Retina (tissue), 1 donor: ENCODE measurements around the gene CSNK2A2.

Experiments used
- DNase-seq: peaks from one replicate; pipeline ENCODE4 v3.0.0-alpha.2; 2016

Gene CSNK2A2

GRCh38 chr16:58198022-58198683 is at the start of gene CSNK2A2:
Gene CSNK2A2 (minus strand): TSS chr16:58198106. CDS start chr16:58197736, 370 bp downstream.
- peak; percentile 55 for DNase-seq

GRCh38 chr16:58243528-58244004 is 45.7 kb upstream of the CSNK2A2 start:
- no peak for DNase-seq

- DNase-seq, result no peak
These were observed 38.9 kb upstream of the CSNK2A2 start for GRCh38 chr16:58236831-58237230.

GRCh38 chr16:58236231-58236690 is 38.4 kb upstream of the CSNK2A2 start:
- DNase-seq, result peak; percentile 79

GRCh38 chr16:58235663-58236062 is 37.8 kb upstream of the CSNK2A2 start:
- DNase-seq, result no peak

GRCh38 chr16:58234831-58235595 is 37.1 kb upstream of the CSNK2A2 start:
- no peak for DNase-seq

- no peak for DNase-seq
These were observed 32.4 kb upstream of the CSNK2A2 start for GRCh38 chr16:58230259-58230658.

- DNase-seq, result no peak
These were observed 28.9 kb upstream of the CSNK2A2 start for GRCh38 chr16:58226790-58227189.

GRCh38 chr16:58225965-58226602 is 28.2 kb upstream of the CSNK2A2 start:
- DNase-seq, result no peak

- DNase-seq, result no peak
These were observed 24.8 kb upstream of the CSNK2A2 start for GRCh38 chr16:58222532-58223316.

- no peak for DNase-seq
These were observed 21.5 kb upstream of the CSNK2A2 start for GRCh38 chr16:58219432-58219831.

- no peak for DNase-seq
These were observed 20.9 kb upstream of the CSNK2A2 start for GRCh38 chr16:58218786-58219185.

GRCh38 chr16:58217311-58217925 is 19.5 kb upstream of the CSNK2A2 start:
- no peak for DNase-seq

GRCh38 chr16:58212824-58213655 is 15.1 kb upstream of the CSNK2A2 start:
- no peak for DNase-seq

GRCh38 chr16:58211846-58212245 is 13.9 kb upstream of the CSNK2A2 start:
- DNase-seq, result no peak

- DNase-seq, result no peak
These were observed 13.3 kb upstream of the CSNK2A2 start for GRCh38 chr16:58211245-58211644.

GRCh38 chr16:58205276-58206036 is 7.5 kb upstream of the CSNK2A2 start:
- DNase-seq, result no peak

GRCh38 chr16:58201163-58201562 is 3.3 kb upstream of the CSNK2A2 start:
- no peak for DNase-seq

GRCh38 chr16:58200004-58200797 is 2.3 kb upstream of the CSNK2A2 start:
- DNase-seq, result no peak
